ENCODE measurements around the gene RALB.
"Not testable (repeated sequence)": the region's sequence is repeated elsewhere in the genome, so short reads cannot be mapped to it uniquely, and the experiment has no call there.

RALB gene

DNA sequence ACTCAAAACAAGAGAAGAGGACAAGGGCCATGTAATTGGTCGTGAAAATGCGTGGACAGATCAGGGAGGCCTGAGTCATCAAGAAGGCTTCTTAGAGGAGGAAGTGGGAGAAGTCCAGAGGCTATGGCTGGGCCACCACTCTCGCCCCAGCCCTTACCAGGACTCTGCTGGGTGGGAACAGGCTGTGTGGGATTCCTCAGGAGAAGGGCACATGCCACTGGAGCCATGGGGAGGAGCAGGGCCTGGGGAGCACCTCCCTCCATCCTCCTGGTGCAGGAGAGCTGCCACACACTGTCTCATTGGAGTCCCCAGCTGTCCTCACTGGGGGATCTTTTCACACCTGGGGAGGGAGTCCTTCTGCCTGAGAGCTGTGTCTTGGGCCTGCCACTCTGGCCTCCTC, 9.4 kb upstream of the RALB start:
- DNase-seq (ENCODE audit: low read depth), result no peak

- no peak for DNase-seq (ENCODE audit: low read depth)
Measured at GRCh38 chr2:120243875-120244553, 8.6 kb upstream of the RALB start.

DNA sequence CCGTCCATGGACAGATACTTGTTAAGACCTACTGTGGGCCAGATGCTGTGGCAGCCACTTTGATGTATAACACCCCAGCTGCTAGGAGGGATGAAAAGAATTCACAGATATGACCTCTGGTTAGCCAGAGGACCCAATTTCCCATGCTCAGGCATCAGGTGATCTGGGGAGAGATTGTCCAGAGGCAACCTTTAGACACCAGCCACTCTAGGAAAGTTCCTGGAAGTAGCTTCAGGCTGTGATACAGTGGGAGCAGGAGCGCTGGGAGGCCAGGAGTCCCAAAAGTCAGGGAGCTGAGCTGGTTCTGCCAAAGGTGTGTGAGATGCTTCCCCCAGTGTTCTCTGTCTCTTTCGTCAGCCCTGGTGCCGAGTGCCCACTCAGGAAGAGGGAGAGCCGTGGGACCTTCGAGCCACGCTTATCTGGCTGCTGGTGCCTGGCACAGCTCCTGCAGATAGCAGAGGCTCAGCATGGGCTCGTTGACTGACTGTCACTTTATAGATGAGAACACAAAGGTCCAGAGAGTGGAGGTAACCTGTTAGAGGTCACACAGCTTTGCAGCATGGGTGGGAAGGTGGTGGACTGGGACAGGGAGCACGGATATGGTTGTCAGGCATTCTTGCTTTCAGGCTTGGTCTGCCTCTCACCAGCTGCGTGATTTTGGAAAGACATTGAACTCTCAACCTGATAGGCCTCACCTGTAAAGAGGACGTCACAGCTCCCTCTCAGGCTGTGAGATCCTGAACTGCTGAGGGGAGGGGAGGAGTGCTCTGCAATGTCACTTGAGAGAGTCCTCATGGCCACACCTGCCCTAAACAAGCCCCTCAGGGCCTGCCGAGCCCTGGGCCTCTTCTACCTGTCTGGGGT, 7.8 kb upstream of the RALB start:
- no peak for DNase-seq (ENCODE audit: low read depth)

DNA sequence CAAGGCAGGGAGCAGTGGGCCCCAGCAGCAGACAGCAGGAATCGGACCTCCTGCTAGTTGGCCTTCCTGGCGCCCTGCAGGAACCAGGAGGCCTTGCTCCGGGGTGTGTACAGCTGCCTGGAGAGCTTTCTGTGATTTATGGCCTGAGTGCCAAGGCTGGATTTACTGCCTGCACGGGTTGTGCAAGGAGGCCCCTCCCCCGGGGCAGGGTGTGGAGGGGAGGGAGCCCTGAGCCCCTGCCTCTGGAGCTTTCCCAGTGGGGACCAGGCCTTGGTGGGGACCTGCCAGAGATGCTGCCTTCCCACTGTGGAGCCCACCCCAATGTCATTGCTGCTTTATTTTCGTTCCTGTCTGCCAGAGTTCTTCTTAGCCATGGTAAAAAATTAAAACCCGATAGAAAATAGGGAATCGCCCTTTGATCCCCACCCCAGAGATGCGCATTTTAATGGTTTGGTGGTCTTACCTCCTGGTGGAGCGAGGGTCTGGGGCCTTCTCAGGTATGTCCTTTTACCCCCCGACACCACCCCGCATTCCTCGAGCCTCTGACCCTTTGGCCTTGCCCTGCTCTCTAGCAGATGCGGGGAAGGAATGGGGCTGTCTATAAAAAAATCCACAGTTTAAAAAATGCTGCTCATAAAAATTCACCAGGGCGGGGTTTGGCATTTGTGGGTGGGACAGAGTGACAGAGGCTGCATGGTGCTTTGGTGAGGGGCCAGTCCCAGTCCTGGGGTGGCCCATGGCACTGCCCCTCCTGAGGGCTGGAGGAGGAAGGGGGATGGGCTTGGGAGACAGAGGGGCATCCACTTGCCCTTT, 6.9 kb upstream of the RALB start:
- DNase-seq (ENCODE audit: low read depth), result no peak

GRCh38 chr2:120246546-120247300, 5.9 kb upstream of the RALB start:
- no peak for DNase-seq (ENCODE audit: low read depth)

GRCh38 chr2:120247851-120248250, 4.8 kb upstream of the RALB start:
- DNase-seq (ENCODE audit: low read depth), result no peak

DNA sequence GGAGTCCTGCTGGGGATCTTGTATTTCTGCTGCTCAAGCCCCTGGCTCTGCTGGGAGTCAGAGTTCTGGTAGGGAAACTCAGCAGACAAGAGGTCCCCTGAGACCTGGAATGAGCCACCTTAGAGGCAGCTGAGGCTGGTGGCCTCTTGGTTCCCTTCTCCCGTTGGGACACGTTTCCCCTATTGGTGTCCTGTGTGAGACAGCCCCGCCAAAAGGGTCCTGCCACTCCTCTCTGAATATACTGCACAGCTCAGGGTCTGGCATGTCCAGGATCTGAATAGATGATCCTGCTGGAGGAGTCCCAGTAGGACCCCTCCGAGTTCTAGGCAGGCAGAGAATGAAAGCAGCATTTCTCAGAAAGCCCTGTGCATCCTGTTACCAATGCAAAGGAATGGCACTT, 2.0 kb upstream of the RALB start:
- no peak for DNase-seq (ENCODE audit: low read depth)

DNA sequence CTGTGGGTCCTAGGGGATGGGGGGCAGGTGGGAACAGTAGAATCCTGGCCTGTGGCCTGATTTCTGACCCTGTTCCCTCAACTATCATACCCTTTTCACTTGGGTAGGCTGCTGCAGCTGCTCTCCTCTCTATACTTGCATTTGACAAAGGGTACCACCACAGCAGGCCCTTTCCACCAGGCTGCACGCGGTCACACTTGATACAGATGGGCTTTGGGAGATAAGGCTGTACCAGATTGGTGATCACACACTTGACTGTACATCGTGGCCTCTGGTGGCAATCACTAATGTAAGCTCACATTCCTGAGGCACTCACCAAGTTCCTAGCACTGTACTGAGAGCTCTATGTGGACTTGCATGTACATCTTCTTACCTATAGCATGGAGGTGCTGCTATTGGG, 1.6 kb upstream of the RALB start:
- no peak for DNase-seq (ENCODE audit: low read depth)

- DNase-seq (ENCODE audit: low read depth), result no peak
Measured at GRCh38 chr2:120251880-120252224, 800 bp upstream of the RALB start.

DNA sequence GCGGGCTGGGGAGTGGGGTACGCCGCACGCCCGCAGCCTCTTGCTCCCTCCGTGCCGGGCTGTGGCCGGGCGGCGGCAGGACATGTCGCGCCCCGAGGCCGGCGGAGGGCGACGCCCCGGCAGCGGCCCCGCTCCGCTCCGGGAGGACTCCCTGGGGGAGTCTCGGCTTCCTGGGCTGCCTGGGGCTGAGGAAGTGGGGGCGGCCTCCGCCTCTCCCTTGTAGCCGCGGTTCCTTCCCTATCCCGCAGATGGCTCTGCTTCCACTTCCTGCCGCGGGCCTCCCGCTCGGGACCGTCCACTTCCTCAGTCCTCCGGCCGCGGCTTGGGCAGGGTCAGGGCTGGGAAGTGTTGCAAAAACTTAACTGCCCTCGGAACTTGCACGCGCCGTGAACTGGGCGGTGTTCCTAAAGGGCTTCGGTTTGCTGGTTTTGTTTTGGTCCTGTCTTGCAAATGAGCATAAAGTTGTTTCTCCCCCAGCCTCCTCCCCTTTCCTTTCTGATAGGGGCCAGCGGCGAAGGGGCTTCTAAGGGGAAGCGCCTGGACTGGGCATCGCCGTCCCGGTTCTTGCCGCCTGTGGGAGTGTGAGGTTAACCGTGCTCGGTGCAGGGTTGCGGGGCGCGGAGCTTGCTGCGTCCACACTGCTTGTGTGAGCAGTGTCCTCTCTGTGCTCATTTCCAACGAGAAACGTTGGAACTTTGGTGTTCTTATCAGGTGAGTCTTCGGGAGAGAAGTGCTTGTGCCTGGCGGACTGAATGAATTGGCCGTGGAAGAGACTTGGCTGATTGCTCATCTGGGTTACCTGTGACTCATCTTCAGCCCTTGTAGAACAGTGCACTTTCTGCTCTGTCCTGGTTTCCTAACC, 600 bp downstream of the RALB start:
- DNase-seq (ENCODE audit: low read depth), result no peak

DNA sequence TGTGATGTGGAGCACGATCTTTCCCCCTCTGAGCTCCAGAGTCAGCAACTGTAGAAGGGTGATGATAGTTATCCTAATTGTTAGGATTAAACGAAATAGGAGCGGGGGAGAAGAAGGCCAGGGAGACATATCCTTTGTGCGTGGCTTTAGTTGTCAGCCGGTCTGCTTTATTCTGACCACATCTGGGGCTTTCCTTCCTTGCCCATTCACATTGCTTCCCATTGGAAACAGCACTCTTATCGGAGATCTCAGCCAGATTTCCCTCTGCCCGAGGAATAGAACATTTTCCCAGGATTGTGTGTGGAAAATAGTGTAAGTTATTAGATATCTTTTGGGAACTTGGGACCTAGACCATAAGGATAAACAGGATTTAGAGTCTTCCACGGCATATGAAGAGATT, 1.5 kb downstream of the RALB start:
- no peak for DNase-seq (ENCODE audit: low read depth)

- no peak for DNase-seq (ENCODE audit: low read depth)
Measured at GRCh38 chr2:120255071-120255470, 2.4 kb downstream of the RALB start.

GRCh38 chr2:120255986-120256650, 3.5 kb downstream of the RALB start:
- no peak for DNase-seq (ENCODE audit: low read depth)

- DNase-seq (ENCODE audit: low read depth), result no peak
Measured at GRCh38 chr2:120256651-120257000, 4.0 kb downstream of the RALB start.

DNA sequence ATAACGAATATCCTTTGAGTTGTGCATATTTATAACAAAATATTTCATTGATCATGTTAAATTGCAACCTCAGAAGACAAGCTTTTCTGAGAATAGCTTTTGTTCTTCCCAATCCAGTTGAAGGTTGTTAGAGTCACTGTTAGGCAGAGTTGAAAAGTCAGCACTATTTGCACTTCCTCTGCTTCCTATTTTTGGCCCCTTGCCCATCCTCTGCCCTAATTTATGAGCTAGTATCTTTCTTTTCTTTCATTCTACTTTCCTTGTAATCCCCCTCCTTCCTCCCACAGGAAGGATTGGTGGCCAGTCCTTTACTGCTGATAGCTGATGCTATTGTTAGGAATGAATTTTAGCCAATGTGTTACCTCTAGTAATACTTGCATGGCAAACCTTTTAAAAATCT, 4.9 kb downstream of the RALB start:
- no peak for DNase-seq (ENCODE audit: low read depth)

DNA sequence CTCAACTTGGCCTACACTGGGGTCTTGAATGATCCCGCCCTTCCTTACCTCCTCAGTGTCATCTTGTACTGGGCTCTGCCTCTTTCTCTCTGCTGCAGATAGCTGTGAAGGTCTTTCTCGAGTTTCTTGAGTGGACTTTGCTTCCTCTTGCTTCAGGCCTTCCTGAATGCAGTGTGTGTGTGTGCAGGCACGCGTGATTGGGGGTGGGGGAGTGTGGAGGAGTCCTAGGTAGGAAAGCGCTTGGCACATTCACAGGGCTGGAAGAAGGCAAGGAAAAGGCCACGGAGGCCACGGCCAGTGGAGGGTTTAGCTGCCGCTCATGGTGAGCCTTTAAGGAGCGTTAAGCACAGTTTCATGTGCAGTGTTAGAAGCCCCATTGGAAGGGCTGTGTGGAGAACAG, 5.5 kb downstream of the RALB start:
- DNase-seq (ENCODE audit: low read depth), result no peak

DNA sequence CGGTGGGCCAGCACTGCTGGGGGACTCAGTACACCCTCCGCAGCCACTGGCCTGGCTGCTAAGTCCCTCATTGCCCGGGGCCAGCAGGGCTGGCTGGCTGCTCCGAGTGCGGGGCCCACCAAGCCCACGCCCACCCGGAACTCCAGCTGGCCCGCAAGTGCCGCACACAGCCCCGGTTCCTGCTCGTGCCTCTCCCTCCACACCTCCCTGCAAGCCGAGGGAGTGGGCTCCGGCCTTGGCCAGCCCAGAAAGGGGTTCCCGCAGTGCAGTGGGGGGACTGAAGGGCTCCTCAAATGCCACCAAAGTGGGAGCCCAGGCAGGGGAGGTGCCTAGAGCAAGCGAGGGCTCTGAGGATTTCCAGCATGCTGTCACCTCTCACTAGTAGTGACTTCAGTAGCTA, 7.3 kb downstream of the RALB start:
- not testable (repeated sequence) for DNase-seq (ENCODE audit: low read depth)

DNA sequence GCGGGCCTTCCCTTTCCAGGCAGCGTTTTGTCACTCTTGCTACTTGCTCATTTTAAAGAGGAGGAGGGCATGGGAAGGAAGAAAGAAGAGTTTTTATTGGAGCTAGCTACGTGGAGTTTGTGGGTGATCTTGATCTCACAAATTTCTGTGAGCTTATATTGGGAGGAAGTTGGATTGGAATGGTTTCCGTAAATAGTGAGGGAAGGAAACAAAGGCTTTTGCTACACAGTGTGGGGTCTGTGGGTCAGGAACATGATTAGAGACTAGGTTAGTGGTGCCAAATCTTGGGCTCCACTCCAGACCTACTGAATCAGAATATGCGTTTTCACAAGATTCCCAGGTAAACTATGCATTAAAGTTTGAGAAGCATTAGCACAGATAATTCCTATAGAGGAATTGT, 8.1 kb downstream of the RALB start:
- no peak for DNase-seq (ENCODE audit: low read depth)

- DNase-seq (ENCODE audit: low read depth), result peak; percentile 52
Measured at GRCh38 chr2:120261387-120262006, 8.8 kb downstream of the RALB start.

GRCh38 chr2:120262150-120262549, 9.5 kb downstream of the RALB start:
- no peak for DNase-seq (ENCODE audit: low read depth)
